Mesodermal cell (in vitro differentiated cells): Measurements from ENCODE around the gene TET3.

Source experiments
- H3K27ac ChIP-seq: 2 replicates; pipeline ENCODE4 v1.7.0; 2013; ENCODE audit warnings: mild to moderate bottlenecking, low read depth, low read length, moderate library complexity; ENCODE audit not compliant: severe bottlenecking
- H3K36me3 ChIP-seq: 2 replicates; pipeline ENCODE4 v1.7.1; 2013; ENCODE audit warnings: mild to moderate bottlenecking, low read length, moderate library complexity; ENCODE audit not compliant: control insufficient read depth, insufficient read depth
- H3K4me1 ChIP-seq: one replicate; pipeline ENCODE4 v1.7.1; 2013; ENCODE audit warnings: mild to moderate bottlenecking, low read length; ENCODE audit not compliant: insufficient read depth, control insufficient read depth, poor library complexity, severe bottlenecking
- H3K4me3 ChIP-seq: 2 replicates; pipeline ENCODE4 v1.7.0; 2013; ENCODE audit warnings: low read length, control low read depth, mild to moderate bottlenecking; ENCODE audit not compliant: insufficient read depth, poor library complexity, severe bottlenecking; ENCODE audit errors: extremely low read depth
- H3K9me3 ChIP-seq: 2 replicates; pipeline ENCODE4 v1.7.1; 2013; ENCODE audit warnings: mild to moderate bottlenecking, low read length, moderate library complexity; ENCODE audit not compliant: control insufficient read depth
- WGBS, 2 experiments: methylation state at CpG; one replicate each; pipeline ENCODE4 v1.1.5; 2013; ENCODE audit warnings: missing lambda C conversion rate in 2 of 2; ENCODE audit not compliant: insufficient coverage in 2 of 2; 5-methylcytosine and 5-hydroxymethylcytosine counted together

Gene TET3

DNA sequence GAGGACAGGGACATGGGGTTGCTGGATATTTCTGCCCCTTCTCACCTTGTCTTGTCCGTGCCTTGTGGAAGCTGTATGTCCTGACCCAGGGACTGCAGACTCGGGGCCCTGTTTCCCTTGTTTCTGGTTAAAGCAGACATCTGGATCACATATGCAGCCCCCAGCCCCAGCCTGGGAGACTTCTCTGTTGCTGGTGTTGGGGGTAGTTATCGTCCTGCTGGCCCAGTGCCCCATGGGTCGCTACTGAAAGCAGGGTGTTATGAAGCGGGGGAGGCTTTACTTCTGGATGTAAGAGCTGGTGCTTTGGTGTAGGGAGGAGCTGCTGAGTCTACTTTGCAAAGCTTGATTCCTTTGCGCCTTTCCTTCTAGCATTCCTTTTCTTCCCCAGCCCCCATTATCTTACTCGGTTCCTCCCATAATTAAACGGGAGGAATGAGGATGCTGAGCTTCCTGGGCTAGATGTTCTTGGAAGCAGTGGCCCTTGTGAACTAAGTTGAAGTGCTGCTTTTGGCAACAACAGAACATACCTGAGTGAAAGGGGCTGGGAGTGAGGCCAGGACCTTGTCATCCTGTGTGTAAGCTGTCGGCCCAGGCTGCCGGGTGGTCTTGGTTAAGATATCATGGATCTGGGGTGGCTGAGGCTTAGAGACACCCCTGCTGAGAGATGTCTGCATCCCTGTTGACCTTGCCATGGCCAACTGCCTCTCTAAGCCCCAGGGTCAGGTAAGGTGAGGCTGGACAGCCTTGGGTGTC, 3.4 kb downstream of the TET3 start:
- peaks cover 49% of the 10 kb centered on the region for H3K4me1 ChIP-seq
- peaks cover 43% of the 10 kb centered on the region for H3K36me3 ChIP-seq
- 67 to 87% methylated on average over 4 to 6 of the region's 10 CpGs for WGBS, 2 experiments
- no peak overlapping the region for H3K27ac ChIP-seq
- H3K4me3 ChIP-seq: no peak overlapping the region
- H3K9me3 ChIP-seq: no peaks in the 10 kb centered on the region

DNA sequence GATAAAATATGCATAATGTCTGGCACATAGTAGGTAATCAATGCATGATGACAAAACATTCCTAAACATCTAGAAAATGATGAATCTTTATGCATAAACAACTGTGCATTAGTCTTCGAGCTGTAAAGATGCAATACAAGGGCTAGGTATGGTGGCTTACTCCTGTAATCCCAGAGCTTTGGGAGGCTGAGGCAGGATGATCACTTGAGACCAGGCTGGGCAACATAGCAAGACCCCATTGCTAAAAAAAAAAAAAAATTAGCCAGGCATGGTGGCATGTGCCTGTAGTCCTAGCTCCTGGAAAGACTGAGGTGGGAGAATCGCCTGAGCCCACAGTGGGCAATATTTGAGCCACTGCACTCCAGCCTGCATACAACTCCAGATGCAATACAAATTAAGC, 5.3 kb downstream of the TET3 start:
- Histone ChIP-seq H3K4me3 (no peak overlapping the region), H3K27ac (no peak overlapping the region), H3K36me3 (peaks cover 45% of the 10 kb centered on the region), H3K9me3 (no peaks in the 10 kb centered on the region), H3K4me1 (peaks cover 50% of the 10 kb centered on the region)
- 90 to 100% methylated on average over 1 of the region's 2 CpGs for WGBS, 2 experiments

GRCh38 chr2:73990531-73990930, 5.8 kb downstream of the TET3 start:
- Histone ChIP-seq H3K4me1 (peaks cover 50% of the 10 kb centered on the region), H3K27ac (no peak overlapping the region), H3K4me3 (no peak overlapping the region), H3K9me3 (no peaks in the 10 kb centered on the region), H3K36me3 (peaks cover 45% of the 10 kb centered on the region)
- WGBS, 2 experiments: 100% methylated on average over 1 of the region's 1 CpG

DNA sequence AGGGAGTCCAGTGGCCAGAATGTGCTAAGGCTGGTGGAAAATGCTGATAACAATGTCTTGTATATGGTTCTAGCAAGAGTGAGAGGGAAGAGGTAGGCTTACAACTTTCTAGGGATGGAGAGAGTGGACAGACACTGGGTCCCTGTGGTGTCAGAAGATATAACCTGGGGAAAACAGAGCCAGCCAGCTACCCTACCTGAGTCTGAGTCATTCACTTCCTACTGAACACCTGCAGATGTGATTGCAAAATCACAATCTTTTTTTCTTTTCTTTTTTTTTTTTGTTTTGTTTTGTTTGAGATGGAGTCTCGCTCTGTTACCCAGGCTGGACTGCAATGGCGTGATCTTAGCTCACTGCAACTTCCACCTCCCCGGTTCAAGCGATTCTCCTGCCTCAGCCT, 7.3 kb downstream of the TET3 start:
- H3K9me3 ChIP-seq: no peaks in the 10 kb centered on the region
- H3K27ac ChIP-seq: no peak overlapping the region
- peaks cover 37% of the 10 kb centered on the region for H3K4me1 ChIP-seq
- WGBS, 2 experiments: 89 to 96% methylated on average over 4 of the region's 4 CpGs
- H3K4me3 ChIP-seq: no peak overlapping the region
- peaks cover 40% of the 10 kb centered on the region for H3K36me3 ChIP-seq

DNA sequence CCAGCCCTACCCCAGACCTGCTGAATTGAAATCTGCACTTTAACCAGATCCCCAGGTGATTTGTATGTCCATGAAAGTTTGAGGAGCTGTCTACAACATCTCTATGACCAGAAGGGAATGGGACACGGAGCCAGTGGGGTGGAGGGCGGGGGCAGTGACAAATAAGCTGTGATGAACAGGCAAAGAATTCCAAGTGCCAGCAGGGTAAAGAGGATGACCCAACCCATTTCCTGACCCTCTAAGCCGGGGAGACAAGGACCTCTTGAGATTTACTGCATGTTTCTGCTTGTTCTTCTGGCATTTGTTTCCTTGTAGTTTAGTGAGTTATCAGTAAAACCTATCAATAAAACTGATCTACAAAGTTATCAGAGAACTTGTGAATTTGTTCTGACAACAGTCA, 8.7 kb downstream of the TET3 start:
- H3K4me1 ChIP-seq: peaks cover 24% of the 10 kb centered on the region
- H3K36me3 ChIP-seq: peaks cover 34% of the 10 kb centered on the region
- no peak overlapping the region for H3K4me3 ChIP-seq
- 73 to 92% methylated on average over 2 of the region's 3 CpGs for WGBS, 2 experiments
- no peaks in the 10 kb centered on the region for H3K9me3 ChIP-seq
- H3K27ac ChIP-seq: no peak overlapping the region

GRCh38 chr2:73993778-73994177, 9.1 kb downstream of the TET3 start:
- 93 to 100% methylated on average over 4 of the region's 4 CpGs for WGBS, 2 experiments
- peaks cover 32% of the 10 kb centered on the region for H3K36me3 ChIP-seq
- no peaks in the 10 kb centered on the region for H3K9me3 ChIP-seq
- no peak overlapping the region for H3K27ac ChIP-seq
- peaks cover 24% of the 10 kb centered on the region for H3K4me1 ChIP-seq
- no peak overlapping the region for H3K4me3 ChIP-seq

DNA sequence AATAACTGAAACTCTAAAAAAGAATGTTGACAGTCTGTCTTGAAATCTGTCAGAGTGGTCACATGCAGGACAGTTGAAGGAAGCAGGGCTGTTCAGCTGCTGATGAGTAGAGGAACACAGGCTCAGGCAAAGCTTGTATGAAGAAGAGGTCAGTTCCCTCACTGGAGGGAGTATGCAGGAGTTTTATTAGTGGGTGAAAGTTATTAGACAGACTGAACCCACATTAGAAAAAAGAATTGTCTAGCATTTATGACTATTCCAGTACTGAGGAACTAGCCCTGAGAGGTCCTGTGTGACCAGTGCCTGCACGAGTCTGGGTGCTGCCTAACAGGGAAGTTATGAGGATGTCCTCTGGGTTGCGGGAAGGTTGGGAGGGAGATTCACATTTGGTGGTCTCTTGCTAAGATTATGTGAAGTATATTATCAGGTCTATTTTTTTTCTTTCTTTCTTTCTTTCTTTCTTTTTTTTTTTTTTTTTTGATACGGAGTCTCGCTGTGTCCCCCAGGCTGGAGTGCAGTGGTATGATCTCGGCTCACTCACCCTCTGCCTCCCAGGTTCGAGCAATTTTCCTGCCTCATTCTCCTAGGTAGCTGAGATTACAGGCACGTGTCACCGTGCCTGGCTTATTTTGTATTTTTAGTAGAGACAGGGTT, 9.6 kb downstream of the TET3 start:
- 92 to 100% methylated on average over 3 to 4 of the region's 8 CpGs for WGBS, 2 experiments
- peaks cover 28% of the 10 kb centered on the region for H3K36me3 ChIP-seq
- no peak overlapping the region for H3K4me3 ChIP-seq
- peaks cover 25% of the 10 kb centered on the region for H3K4me1 ChIP-seq
- H3K27ac ChIP-seq: no peak overlapping the region
- H3K9me3 ChIP-seq: no peaks in the 10 kb centered on the region

DNA sequence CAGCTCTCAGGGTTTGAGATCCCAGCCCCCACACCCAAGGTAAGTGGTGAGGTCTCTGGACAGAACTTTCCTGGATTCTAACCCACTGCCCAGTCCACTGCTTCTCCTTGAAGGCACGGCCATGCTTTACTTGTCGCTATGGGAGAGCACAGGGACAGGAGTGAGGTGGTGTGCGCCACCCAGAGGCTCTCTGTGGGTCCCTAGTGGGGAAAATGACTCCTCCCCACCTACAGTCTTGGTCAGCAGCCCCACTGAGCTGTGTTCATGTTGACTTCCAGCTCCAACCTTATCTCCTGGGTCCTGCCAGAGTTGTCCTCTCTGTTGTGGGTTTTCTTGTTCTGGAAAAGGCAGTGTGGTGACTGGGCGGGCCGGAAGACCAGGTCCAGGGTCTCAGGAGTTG, 11.1 kb downstream of the TET3 start:
- WGBS, 2 experiments: 89 to 100% methylated on average over 3 of the region's 5 CpGs
- no peak overlapping the region for H3K27ac ChIP-seq
- H3K36me3 ChIP-seq: peaks cover 14% of the 10 kb centered on the region
- no peak overlapping the region for H3K4me3 ChIP-seq
- H3K4me1 ChIP-seq: peaks cover 40% of the 10 kb centered on the region
- no peaks in the 10 kb centered on the region for H3K9me3 ChIP-seq

DNA sequence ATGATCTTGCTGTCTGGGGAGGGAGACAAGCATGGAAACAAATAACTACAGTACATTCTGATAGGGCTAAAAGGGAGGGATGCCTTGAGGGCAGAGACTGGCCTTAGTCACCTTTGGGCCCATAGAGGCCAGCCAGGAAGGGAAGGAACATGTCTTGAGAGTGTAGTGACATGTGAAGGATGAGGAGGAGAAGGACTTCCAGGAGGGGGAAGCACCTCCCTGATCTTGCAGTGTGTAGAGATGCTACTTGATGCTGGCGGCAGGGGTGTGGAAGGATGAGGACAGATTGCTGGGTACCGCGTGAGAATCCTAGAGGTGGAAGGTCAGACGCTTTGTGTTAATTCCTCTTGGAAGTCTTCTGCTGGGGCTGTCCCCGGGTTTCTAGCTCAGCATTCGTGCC, 13.1 kb downstream of the TET3 start:
- H3K4me1 ChIP-seq: peaks cover 43% of the 10 kb centered on the region
- H3K9me3 ChIP-seq: no peaks in the 10 kb centered on the region
- no peak overlapping the region for H3K27ac ChIP-seq
- H3K4me3 ChIP-seq: no peak overlapping the region
- H3K36me3 ChIP-seq: peaks cover 8% of the 10 kb centered on the region
- WGBS, 2 experiments: 89 to 100% methylated on average over 1 to 5 of the region's 6 CpGs

DNA sequence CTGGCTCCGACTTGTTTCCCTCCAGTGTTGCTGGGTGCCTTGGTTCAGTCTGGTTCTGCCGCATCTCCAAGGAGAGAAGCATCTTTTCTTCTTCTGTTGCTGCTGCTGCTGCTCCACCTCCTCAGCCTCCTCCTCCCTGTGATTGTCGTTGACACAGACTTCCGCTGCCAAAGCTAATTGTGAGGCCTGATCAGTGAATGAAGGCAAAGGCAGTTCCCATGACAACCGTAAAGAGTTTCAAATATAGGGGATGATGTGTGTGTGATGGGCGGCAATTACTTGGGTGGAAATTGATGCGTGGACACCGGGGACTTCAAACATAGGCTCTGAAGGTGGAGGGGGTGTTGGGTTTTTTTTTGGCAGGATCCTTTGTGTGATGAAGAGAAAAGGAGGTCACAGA, 13.7 kb downstream of the TET3 start:
- peaks cover 37% of the 10 kb centered on the region for H3K4me1 ChIP-seq

DNA sequence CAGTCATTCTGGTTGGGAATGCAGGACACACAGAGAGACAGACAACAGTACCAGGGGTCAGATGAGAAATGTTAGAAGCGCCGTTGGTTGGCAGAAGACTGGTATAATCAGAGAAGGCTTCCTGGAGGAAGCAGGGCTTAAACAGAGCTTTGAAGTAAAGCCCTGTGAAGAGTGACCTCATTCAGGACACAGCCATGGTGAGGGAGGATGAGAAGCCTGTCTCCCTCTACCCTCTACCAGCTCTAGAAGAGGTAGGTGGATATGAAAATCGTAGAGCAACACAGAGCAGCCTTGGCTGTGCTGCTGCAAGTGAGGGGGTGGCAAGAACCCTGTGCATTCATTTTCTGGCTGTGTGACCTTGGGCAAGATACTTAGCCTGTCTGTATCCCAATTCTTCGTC, 14.2 kb downstream of the TET3 start:
- Histone ChIP-seq H3K4me1 (peaks cover 33% of the 10 kb centered on the region), H3K4me3 (no peak overlapping the region), H3K36me3 (peaks cover 8% of the 10 kb centered on the region), H3K9me3 (no peaks in the 10 kb centered on the region), H3K27ac (no peak overlapping the region)
- WGBS, 2 experiments: 95% methylated on average over 3 of the region's 4 CpGs

More for the DNA sequence above, 13.7 kb downstream of the TET3 start:
- H3K36me3 ChIP-seq: peaks cover 8% of the 10 kb centered on the region
- H3K27ac ChIP-seq: no peak overlapping the region
- 75 to 85% methylated on average over 6 to 8 of the region's 8 CpGs for WGBS, 2 experiments
- H3K9me3 ChIP-seq: no peaks in the 10 kb centered on the region
- no peak overlapping the region for H3K4me3 ChIP-seq
